Measurements from ENCODE around the gene SYPL2. TPM values are rescaled to one million over a fixed set of nuclear protein-coding genes. Genes with fewer than 3 reads are reported as not detected.

SYPL2 gene
- total RNA-seq, 1 donor from 2014 or later: 0.42 TPM

DNA sequence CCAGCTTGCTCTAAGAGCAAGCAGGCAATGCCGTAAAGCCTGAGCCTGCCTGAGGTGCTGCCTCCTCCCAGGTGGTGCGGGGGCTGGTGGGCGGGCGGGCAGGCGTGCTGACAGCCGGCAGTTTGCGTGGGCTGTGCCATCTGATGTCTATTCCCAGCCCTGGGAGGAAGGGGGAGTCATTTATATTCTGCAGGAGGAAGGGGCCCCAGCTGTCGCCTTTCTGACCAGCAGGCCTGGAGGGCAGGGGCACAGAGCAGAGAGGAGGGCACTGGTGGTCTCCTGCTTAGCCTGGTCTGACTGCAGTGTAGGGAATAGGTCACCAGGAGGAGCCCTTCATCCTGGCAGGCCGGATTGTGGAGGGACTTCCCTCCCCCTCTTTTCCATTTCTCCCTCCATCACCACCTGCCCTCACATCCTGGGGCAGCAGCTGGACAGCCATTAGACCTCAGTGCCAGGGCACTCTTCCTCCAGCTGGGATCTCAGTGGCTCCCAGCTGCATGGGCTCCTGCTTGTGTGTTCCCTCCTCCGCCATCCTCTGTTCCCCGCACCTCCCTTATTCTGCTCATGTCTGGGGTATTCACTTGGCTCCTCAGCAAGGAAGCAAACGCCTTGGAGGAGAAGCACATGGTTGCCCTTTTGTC lies 31.9 kb downstream of the SYPL2 start:
- Mint-ChIP-seq H3K9me3 (ENCODE audit: unreplicated experiment) (peaks cover 9% of the 10 kb centered on the region), H3K36me3 (ENCODE audit: unreplicated experiment) (peaks cover 7% of the 10 kb centered on the region), H3K4me3 (ENCODE audit: unreplicated experiment) (peak overlapping the region; percentile 52), H3K27ac (ENCODE audit: unreplicated experiment) (peak overlapping the region; percentile 88), H3K27me3 (ENCODE audit: unreplicated experiment) (peaks cover 12% of the 10 kb centered on the region), H3K4me1 (ENCODE audit: low read depth, unreplicated experiment) (peaks cover 55% of the 10 kb centered on the region)
- peak; percentile 91 for DNase-seq
- TF ChIP-seq, protein P1, sequence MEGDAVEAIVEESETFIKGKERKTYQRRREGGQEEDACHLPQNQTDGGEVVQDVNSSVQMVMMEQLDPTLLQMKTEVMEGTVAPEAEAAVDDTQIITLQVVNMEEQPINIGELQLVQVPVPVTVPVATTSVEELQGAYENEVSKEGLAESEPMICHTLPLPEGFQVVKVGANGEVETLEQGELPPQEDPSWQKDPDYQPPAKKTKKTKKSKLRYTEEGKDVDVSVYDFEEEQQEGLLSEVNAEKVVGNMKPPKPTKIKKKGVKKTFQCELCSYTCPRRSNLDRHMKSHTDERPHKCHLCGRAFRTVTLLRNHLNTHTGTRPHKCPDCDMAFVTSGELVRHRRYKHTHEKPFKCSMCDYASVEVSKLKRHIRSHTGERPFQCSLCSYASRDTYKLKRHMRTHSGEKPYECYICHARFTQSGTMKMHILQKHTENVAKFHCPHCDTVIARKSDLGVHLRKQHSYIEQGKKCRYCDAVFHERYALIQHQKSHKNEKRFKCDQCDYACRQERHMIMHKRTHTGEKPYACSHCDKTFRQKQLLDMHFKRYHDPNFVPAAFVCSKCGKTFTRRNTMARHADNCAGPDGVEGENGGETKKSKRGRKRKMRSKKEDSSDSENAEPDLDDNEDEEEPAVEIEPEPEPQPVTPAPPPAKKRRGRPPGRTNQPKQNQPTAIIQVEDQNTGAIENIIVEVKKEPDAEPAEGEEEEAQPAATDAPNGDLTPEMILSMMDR (IDR thresholded peaks at IDR 0.05; ENCODE audit: partially characterized antibody, unreplicated experiment): peak; percentile 81

- DNase-seq: no peak
- peaks cover 12% of the 10 kb centered on the region for H3K27me3 Mint-ChIP-seq (ENCODE audit: unreplicated experiment)
- peaks cover 54% of the 10 kb centered on the region for H3K4me1 Mint-ChIP-seq (ENCODE audit: low read depth, unreplicated experiment)
- peak overlapping the region; percentile 83 for H3K27ac Mint-ChIP-seq (ENCODE audit: unreplicated experiment)
- H3K4me3 Mint-ChIP-seq (ENCODE audit: unreplicated experiment): peak overlapping the region; percentile 73
- TF ChIP-seq, protein P1 (IDR thresholded peaks at IDR 0.05; ENCODE audit: partially characterized antibody, unreplicated experiment): no peak
- peaks cover 9% of the 10 kb centered on the region for H3K9me3 Mint-ChIP-seq (ENCODE audit: unreplicated experiment)
- peaks cover 7% of the 10 kb centered on the region for H3K36me3 Mint-ChIP-seq (ENCODE audit: unreplicated experiment)
Observed at GRCh38 chr1:109499081-109499480, 32.7 kb downstream of the SYPL2 start.

GRCh38 chr1:109499661-109500536 lies 33.6 kb downstream of the SYPL2 start:
- peak; percentile 49 for DNase-seq
- TF ChIP-seq, protein P1 (IDR thresholded peaks at IDR 0.05; ENCODE audit: partially characterized antibody, unreplicated experiment): peak; percentile 45
- H3K4me3 Mint-ChIP-seq (ENCODE audit: unreplicated experiment): peak overlapping the region; percentile 73
- H3K4me1 Mint-ChIP-seq (ENCODE audit: low read depth, unreplicated experiment): peaks cover 54% of the 10 kb centered on the region
- peaks cover 9% of the 10 kb centered on the region for H3K27me3 Mint-ChIP-seq (ENCODE audit: unreplicated experiment)
- H3K9me3 Mint-ChIP-seq (ENCODE audit: unreplicated experiment): peaks cover 9% of the 10 kb centered on the region
- H3K27ac Mint-ChIP-seq (ENCODE audit: unreplicated experiment): peak overlapping the region; percentile 83
- H3K36me3 Mint-ChIP-seq (ENCODE audit: unreplicated experiment): peaks cover 7% of the 10 kb centered on the region

- Mint-ChIP-seq H3K4me3 (ENCODE audit: unreplicated experiment) (no peak overlapping the region), H3K4me1 (ENCODE audit: low read depth, unreplicated experiment) (peaks cover 50% of the 10 kb centered on the region)
Observed at GRCh38 chr1:109500941-109501381, 34.6 kb downstream of the SYPL2 start.

More at GRCh38 chr1:109500941-109501381, 34.6 kb downstream of the SYPL2 start:
- peaks cover 9% of the 10 kb centered on the region for H3K27me3 Mint-ChIP-seq (ENCODE audit: unreplicated experiment)
- H3K27ac Mint-ChIP-seq (ENCODE audit: unreplicated experiment): peak overlapping the region; percentile 11
- peaks cover 11% of the 10 kb centered on the region for H3K9me3 Mint-ChIP-seq (ENCODE audit: unreplicated experiment)
- no peak for DNase-seq
- H3K36me3 Mint-ChIP-seq (ENCODE audit: unreplicated experiment): peaks cover 7% of the 10 kb centered on the region
- TF ChIP-seq, protein P1 (IDR thresholded peaks at IDR 0.05; ENCODE audit: partially characterized antibody, unreplicated experiment): no peak

Data from glutamatergic neuron (in vitro differentiated cells).